Panc1 (cell line): ENCODE measurements around the gene RAD51AP1.

Source experiments
- POLR2AphosphoS5 ChIP-seq: IDR thresholded peaks from 2 replicates; pipeline ENCODE4 v1.6.1; 2012; ENCODE audit warnings: mild to moderate bottlenecking, low read depth, low read length, moderate library complexity
- SIN3A ChIP-seq: IDR thresholded peaks from 2 replicates; pipeline ENCODE4 v1.6.1; 2012; ENCODE audit warnings: low read depth, mild to moderate bottlenecking, low read length, moderate library complexity, borderline replicate concordance; ENCODE audit not compliant: insufficient read depth
- TCF7L2 ChIP-seq: IDR thresholded peaks from 2 replicates; pipeline ENCODE4 v1.6.1; 2011; ENCODE audit warnings: mild to moderate bottlenecking, low read depth, low read length, inconsistent platforms
- TF ChIP-seq, protein P1 (sequence below): fragments of 450-650 bp; IDR thresholded peaks from 2 replicates; pipeline ENCODE4 v1.5.1; 2017; ENCODE audit warnings: mild to moderate bottlenecking
- TF ChIP-seq, protein P2 (sequence below), 2 experiments: IDR thresholded peaks; 2 replicates each; pipeline ENCODE4 v1.6.1; 2011 to 2012; ENCODE audit warnings: low read depth in 2 of 2, control low read depth in 1 of 2, low read length in 1 of 2, mild to moderate bottlenecking in 1 of 2, moderate library complexity in 1 of 2; ENCODE audit not compliant: insufficient read depth in 1 of 2

DNA sequence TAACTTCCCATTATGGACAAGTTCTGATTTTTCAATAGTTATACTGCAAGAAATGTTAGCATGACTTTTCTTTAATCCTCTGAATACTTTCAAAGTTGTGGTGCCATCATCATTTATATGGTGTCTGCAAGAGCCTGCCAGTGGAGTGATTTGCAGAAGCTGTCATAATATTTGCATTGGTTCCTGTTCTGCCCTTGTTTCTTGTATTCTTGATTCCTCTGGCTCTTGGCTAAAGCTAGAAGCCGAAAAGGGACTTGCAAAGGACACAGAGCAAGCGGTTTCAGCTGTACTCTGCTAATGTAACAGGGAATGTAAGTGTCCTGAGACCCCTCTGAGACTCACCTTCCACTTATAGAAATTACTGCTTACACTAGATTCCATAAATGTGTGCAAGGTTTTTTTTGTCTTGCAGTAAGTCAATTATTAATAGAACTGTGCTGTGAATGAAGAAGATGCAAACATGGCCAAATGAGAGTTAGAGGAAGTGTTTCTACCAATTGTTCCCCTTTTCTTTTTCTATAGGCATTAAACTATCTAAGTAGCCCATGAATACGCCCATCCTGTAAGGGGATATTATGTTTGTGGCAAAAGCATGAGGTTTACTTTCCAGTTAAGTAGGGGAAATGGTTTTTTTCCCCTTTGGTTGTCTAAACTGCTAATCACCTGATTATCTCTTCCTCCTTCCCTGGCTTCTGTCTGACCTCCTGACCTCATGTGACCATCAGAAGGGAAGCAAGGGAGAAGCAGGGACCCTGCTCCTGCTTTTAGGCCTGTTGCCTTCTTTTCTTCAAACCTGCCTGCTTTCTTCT lies 28.6 kb downstream of the RAD51AP1 start:
- TF ChIP-seq, protein P1, sequence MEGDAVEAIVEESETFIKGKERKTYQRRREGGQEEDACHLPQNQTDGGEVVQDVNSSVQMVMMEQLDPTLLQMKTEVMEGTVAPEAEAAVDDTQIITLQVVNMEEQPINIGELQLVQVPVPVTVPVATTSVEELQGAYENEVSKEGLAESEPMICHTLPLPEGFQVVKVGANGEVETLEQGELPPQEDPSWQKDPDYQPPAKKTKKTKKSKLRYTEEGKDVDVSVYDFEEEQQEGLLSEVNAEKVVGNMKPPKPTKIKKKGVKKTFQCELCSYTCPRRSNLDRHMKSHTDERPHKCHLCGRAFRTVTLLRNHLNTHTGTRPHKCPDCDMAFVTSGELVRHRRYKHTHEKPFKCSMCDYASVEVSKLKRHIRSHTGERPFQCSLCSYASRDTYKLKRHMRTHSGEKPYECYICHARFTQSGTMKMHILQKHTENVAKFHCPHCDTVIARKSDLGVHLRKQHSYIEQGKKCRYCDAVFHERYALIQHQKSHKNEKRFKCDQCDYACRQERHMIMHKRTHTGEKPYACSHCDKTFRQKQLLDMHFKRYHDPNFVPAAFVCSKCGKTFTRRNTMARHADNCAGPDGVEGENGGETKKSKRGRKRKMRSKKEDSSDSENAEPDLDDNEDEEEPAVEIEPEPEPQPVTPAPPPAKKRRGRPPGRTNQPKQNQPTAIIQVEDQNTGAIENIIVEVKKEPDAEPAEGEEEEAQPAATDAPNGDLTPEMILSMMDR: no peak
- TF ChIP-seq POLR2AphosphoS5 (no peak), TCF7L2 (no peak), SIN3A (no peak)
- TF ChIP-seq, protein P2, sequence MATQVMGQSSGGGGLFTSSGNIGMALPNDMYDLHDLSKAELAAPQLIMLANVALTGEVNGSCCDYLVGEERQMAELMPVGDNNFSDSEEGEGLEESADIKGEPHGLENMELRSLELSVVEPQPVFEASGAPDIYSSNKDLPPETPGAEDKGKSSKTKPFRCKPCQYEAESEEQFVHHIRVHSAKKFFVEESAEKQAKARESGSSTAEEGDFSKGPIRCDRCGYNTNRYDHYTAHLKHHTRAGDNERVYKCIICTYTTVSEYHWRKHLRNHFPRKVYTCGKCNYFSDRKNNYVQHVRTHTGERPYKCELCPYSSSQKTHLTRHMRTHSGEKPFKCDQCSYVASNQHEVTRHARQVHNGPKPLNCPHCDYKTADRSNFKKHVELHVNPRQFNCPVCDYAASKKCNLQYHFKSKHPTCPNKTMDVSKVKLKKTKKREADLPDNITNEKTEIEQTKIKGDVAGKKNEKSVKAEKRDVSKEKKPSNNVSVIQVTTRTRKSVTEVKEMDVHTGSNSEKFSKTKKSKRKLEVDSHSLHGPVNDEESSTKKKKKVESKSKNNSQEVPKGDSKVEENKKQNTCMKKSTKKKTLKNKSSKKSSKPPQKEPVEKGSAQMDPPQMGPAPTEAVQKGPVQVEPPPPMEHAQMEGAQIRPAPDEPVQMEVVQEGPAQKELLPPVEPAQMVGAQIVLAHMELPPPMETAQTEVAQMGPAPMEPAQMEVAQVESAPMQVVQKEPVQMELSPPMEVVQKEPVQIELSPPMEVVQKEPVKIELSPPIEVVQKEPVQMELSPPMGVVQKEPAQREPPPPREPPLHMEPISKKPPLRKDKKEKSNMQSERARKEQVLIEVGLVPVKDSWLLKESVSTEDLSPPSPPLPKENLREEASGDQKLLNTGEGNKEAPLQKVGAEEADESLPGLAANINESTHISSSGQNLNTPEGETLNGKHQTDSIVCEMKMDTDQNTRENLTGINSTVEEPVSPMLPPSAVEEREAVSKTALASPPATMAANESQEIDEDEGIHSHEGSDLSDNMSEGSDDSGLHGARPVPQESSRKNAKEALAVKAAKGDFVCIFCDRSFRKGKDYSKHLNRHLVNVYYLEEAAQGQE (IDR thresholded peaks at IDR 0.05; ENCODE audit: insufficient read depth in 1 of 2, low read depth in 2 of 2, low read length in 1 of 2): no peak
